Measurements from ENCODE around the gene ZRANB1. TPM values are rescaled to one million over a fixed set of nuclear protein-coding genes. Genes with fewer than 3 reads are reported as not detected.

The ZRANB1 gene
- total RNA-seq, 1 donor from 2014 or later = 24.7 TPM

GRCh38 chr10:124946945-124947344, 5.0 kb downstream of the ZRANB1 start:
- no peak for TF ChIP-seq CTCF (IDR thresholded peaks at IDR 0.05)
- H3K27ac ChIP-seq = no peak overlapping the region
- no peaks in the 10 kb centered on the region for H3K9me3 ChIP-seq
- no peaks in the 10 kb centered on the region for H3K36me3 ChIP-seq
- no peaks in the 10 kb centered on the region for H3K27me3 ChIP-seq
- intact Hi-C loops (cut with DNase I) = no loop called here
- peaks cover 0 to 27% of the 10 kb centered on the region in 2 donors for H3K4me1 ChIP-seq
- no peak for DNase-seq (ENCODE audit: low spot score in 2 of 2)
- no peak overlapping the region for H3K4me3 ChIP-seq

GRCh38 chr10:124949543-124949942, 7.6 kb downstream of the ZRANB1 start:
- no peak for TF ChIP-seq CTCF (IDR thresholded peaks at IDR 0.05)
- peaks cover 0 to 13% of the 10 kb centered on the region in 2 donors for H3K4me1 ChIP-seq
- no peaks in the 10 kb centered on the region for H3K27me3 ChIP-seq
- no peak for DNase-seq (ENCODE audit: low spot score in 2 of 2)
- H3K9me3 ChIP-seq = no peaks in the 10 kb centered on the region
- intact Hi-C loops (cut with DNase I) = no loop called here
- peaks cover 0 to 6% of the 10 kb centered on the region in 2 donors for H3K36me3 ChIP-seq
- H3K27ac ChIP-seq = no peak overlapping the region
- H3K4me3 ChIP-seq = no peak overlapping the region

GRCh38 chr10:124952123-124952522, 10.2 kb downstream of the ZRANB1 start:
- no peaks in the 10 kb centered on the region for H3K9me3 ChIP-seq
- no peaks in the 10 kb centered on the region for H3K27me3 ChIP-seq
- no peak overlapping the region for H3K4me3 ChIP-seq
- H3K36me3 ChIP-seq = peaks cover 0 to 6% of the 10 kb centered on the region in 2 donors
- H3K4me1 ChIP-seq = peaks cover 0 to 23% of the 10 kb centered on the region in 2 donors
- no peak for DNase-seq (ENCODE audit: low spot score in 2 of 2)
- no peak for TF ChIP-seq CTCF (IDR thresholded peaks at IDR 0.05)
- no peak overlapping the region for H3K27ac ChIP-seq
- intact Hi-C loops (cut with DNase I) = no loop called here

GRCh38 chr10:124953421-124953820, 11.5 kb downstream of the ZRANB1 start:
- no peak for DNase-seq (ENCODE audit: low spot score in 2 of 2)
- Histone ChIP-seq H3K9me3 (no peaks in the 10 kb centered on the region), H3K27ac (no peak overlapping the region), H3K27me3 (no peaks in the 10 kb centered on the region), H3K4me3 (no peak overlapping the region), H3K36me3 (peaks cover 0 to 6% of the 10 kb centered on the region in 2 donors), H3K4me1 (peaks cover 0 to 16% of the 10 kb centered on the region in 2 donors)
- intact Hi-C loops (cut with DNase I) = no loop called here
- no peak for TF ChIP-seq CTCF (IDR thresholded peaks at IDR 0.05)

GRCh38 chr10:124955243-124955642, 13.3 kb downstream of the ZRANB1 start:
- intact Hi-C loops (cut with DNase I) = no loop called here
- Histone ChIP-seq H3K9me3 (no peaks in the 10 kb centered on the region), H3K4me3 (no peak overlapping the region), H3K27ac (no peak overlapping the region), H3K4me1 (peaks cover 0 to 16% of the 10 kb centered on the region in 2 donors), H3K36me3 (peaks cover 0 to 6% of the 10 kb centered on the region in 2 donors), H3K27me3 (no peaks in the 10 kb centered on the region)
- no peak for DNase-seq (ENCODE audit: low spot score in 2 of 2)
- no peak for TF ChIP-seq CTCF (IDR thresholded peaks at IDR 0.05)

- TF ChIP-seq CTCF (IDR thresholded peaks at IDR 0.05) = no peak
- Histone ChIP-seq H3K4me1 (peaks cover 2 to 19% of the 10 kb centered on the region in 2 donors), H3K4me3 (no peak overlapping the region), H3K27ac (no peak overlapping the region), H3K36me3 (peaks cover 0 to 6% of the 10 kb centered on the region in 2 donors), H3K9me3 (no peaks in the 10 kb centered on the region), H3K27me3 (no peaks in the 10 kb centered on the region)
- intact Hi-C loops (cut with DNase I) = no loop called here
- no peak for DNase-seq (ENCODE audit: low spot score in 2 of 2)
Measured at GRCh38 chr10:124955868-124956267, 13.9 kb downstream of the ZRANB1 start.

Measured in ascending aorta (tissue), 2 donors.